ENCODE measurements around the gene RTEL1. TPM values are rescaled to one million over a fixed set of nuclear protein-coding genes. Genes with fewer than 3 reads are reported as not detected.
"Not testable (repeated sequence)": the region's sequence is repeated elsewhere in the genome, so short reads cannot be mapped to it uniquely, and the experiment has no call there.

RTEL1 gene
- total and polyA plus RNA-seq, 10 donors, result 7.3 to 49.8 (median 40.2) TPM

GRCh38 chr20:63711085-63711645 lies 53.1 kb downstream of the RTEL1 start:
- TF ChIP-seq POLR2A (IDR thresholded peaks at IDR 0.05) (no peak), CTCF (IDR thresholded peaks at IDR 0.05 in 8 of 11, conservative IDR thresholded peaks at IDR 0.05 in 3 of 11) (no peak), POLR2AphosphoS5 (IDR thresholded peaks at IDR 0.05) (no peak)
- peaks cover 0 to 80% (median 58%) of the 10 kb centered on the region in 6 donors for H3K36me3 ChIP-seq
- H3K9me3 ChIP-seq, result peaks cover 3 to 26% (median 19%) of the 10 kb centered on the region in 8 donors
- peaks cover 23 to 73% (median 53%) of the 10 kb centered on the region in 6 donors for H3K4me1 ChIP-seq
- intact Hi-C loops (cut with DNase I; ENCODE audit: low total_unique reads), result no loop called here
- no peaks in the 10 kb centered on the region for H3K27me3 ChIP-seq (replicated peaks in 1 of 7)
- WGBS, 5 donors, result 82 to 93% (median 83%) methylated on average over 12 of the region's 12 CpGs
- no peak for DNase-seq
- H3K4me3 ChIP-seq, result no peak overlapping the region
- H3K27ac ChIP-seq, result no peak overlapping the region

GRCh38 chr20:63712191-63712590 lies 54.1 kb downstream of the RTEL1 start:
- 93 to 100% (median 100%) methylated on average over 1 of the region's 1 CpG for WGBS, 5 donors
- TF ChIP-seq POLR2AphosphoS5 (IDR thresholded peaks at IDR 0.05), result no peak
- TF ChIP-seq CTCF (IDR thresholded peaks at IDR 0.05 in 8 of 11, conservative IDR thresholded peaks at IDR 0.05 in 3 of 11), result no peak
- no peak for TF ChIP-seq POLR2A (IDR thresholded peaks at IDR 0.05)
- H3K27me3 ChIP-seq (replicated peaks in 1 of 7), result no peaks in the 10 kb centered on the region
- H3K9me3 ChIP-seq, result peaks cover 3 to 27% (median 19%) of the 10 kb centered on the region in 8 donors
- peaks cover 0 to 85% (median 58%) of the 10 kb centered on the region in 6 donors for H3K36me3 ChIP-seq
- peaks cover 16 to 66% (median 43%) of the 10 kb centered on the region in 6 donors for H3K4me1 ChIP-seq
- intact Hi-C loops (cut with DNase I; ENCODE audit: low total_unique reads), result no loop called here
- H3K27ac ChIP-seq, result no peak overlapping the region
- DNase-seq, result no peak
- H3K4me3 ChIP-seq, result no peak overlapping the region

GRCh38 chr20:63714858-63715257 lies 56.7 kb downstream of the RTEL1 start:
- peaks cover 2 to 99% (median 72%) of the 10 kb centered on the region in 6 donors for H3K36me3 ChIP-seq
- 95 to 98% (median 97%) methylated on average over 5 of the region's 5 CpGs for WGBS, 5 donors
- no peak overlapping the region for H3K4me3 ChIP-seq
- H3K4me1 ChIP-seq, result peaks cover 2 to 44% (median 25%) of the 10 kb centered on the region in 6 donors
- intact Hi-C loops (cut with DNase I; ENCODE audit: low total_unique reads), result no loop called here
- no peak for DNase-seq
- H3K9me3 ChIP-seq, result peaks cover 3 to 40% (median 31%) of the 10 kb centered on the region in 8 donors
- TF ChIP-seq POLR2AphosphoS5 (IDR thresholded peaks at IDR 0.05) (no peak), CTCF (IDR thresholded peaks at IDR 0.05 in 8 of 11, conservative IDR thresholded peaks at IDR 0.05 in 3 of 11) (no peak), POLR2A (IDR thresholded peaks at IDR 0.05) (no peak)
- H3K27me3 ChIP-seq (replicated peaks in 1 of 7), result no peaks in the 10 kb centered on the region
- no peak overlapping the region for H3K27ac ChIP-seq

GRCh38 chr20:63718996-63719395 lies 60.9 kb downstream of the RTEL1 start:
- Histone ChIP-seq H3K4me3 (no peak overlapping the region), H3K27ac (no peak overlapping the region), H3K27me3 (replicated peaks in 1 of 7) (no peaks in the 10 kb centered on the region), H3K4me1 (peaks cover 0 to 8% (median 0%) of the 10 kb centered on the region in 6 donors), H3K9me3 (peaks cover 3 to 38% (median 31%) of the 10 kb centered on the region in 8 donors), H3K36me3 (peaks cover 2 to 95% (median 51%) of the 10 kb centered on the region in 6 donors)
- intact Hi-C loops (cut with DNase I; ENCODE audit: low total_unique reads), result no loop called here
- 94 to 100% (median 98%) methylated on average over 2 of the region's 2 CpGs for WGBS, 5 donors
- DNase-seq, result no peak
- TF ChIP-seq POLR2AphosphoS5 (IDR thresholded peaks at IDR 0.05) (no peak), POLR2A (IDR thresholded peaks at IDR 0.05) (no peak), CTCF (IDR thresholded peaks at IDR 0.05 in 8 of 11, conservative IDR thresholded peaks at IDR 0.05 in 3 of 11) (no peak)

- H3K36me3 ChIP-seq, result peaks cover 2 to 87% (median 42%) of the 10 kb centered on the region in 6 donors
- DNase-seq; H3K4me3 ChIP-seq; H3K27me3 ChIP-seq (replicated peaks in 1 of 7); intact Hi-C loops (cut with DNase I; ENCODE audit: low total_unique reads); H3K27ac ChIP-seq: not testable (repeated sequence)
- 73 to 85% (median 82%) methylated on average over 2 of the region's 2 CpGs for WGBS, 5 donors
- H3K9me3 ChIP-seq, result peaks cover 0 to 38% (median 34%) of the 10 kb centered on the region in 8 donors
- H3K4me1 ChIP-seq, result peaks cover 0 to 21% (median 9%) of the 10 kb centered on the region in 6 donors
These were observed 65.0 kb downstream of the RTEL1 start for GRCh38 chr20:63722967-63723622.

- Histone ChIP-seq H3K4me3 (peak overlapping the region in 1 of 8 donors; percentile 19), H3K9me3 (peaks cover 0 to 12% (median 11%) of the 10 kb centered on the region in 8 donors), H3K4me1 (peaks cover 12 to 63% (median 46%) of the 10 kb centered on the region in 6 donors), H3K27ac (peak overlapping the region; percentile 58 to 83 (median 67)), H3K36me3 (peaks cover 0 to 65% (median 32%) of the 10 kb centered on the region in 6 donors)
- H3K27me3 ChIP-seq (replicated peaks in 1 of 7); intact Hi-C loops (cut with DNase I; ENCODE audit: low total_unique reads); DNase-seq: not testable (repeated sequence)
- 69 to 72% (median 71%) methylated on average over 18 of the region's 18 CpGs for WGBS, 5 donors
These were observed 72.1 kb downstream of the RTEL1 start for GRCh38 chr20:63730189-63730733.
